ENCODE data around the gene ECE2.

Gene ECE2

GRCh38 chr3:184275961-184276910, at the start of gene ECE2:
Gene ECE2 (plus strand): TSS chr3:184276022. CDS start chr3:184276154, 132 bp downstream.
- in situ Hi-C loops (cut with MboI; ENCODE audit: low sequenced_read_pairs), result no loop called here

GRCh38 chr3:184227481-184227935, 48.3 kb upstream of the ECE2 start:
- in situ Hi-C loops (cut with MboI; ENCODE audit: low sequenced_read_pairs), result no loop called here

GRCh38 chr3:184228376-184229137, 47.3 kb upstream of the ECE2 start:
- in situ Hi-C loops (cut with MboI; ENCODE audit: low sequenced_read_pairs), result no loop called here

GRCh38 chr3:184229394-184230080, 46.3 kb upstream of the ECE2 start, which contains the start of gene VWA5B2:
Gene VWA5B2 (plus strand): TSS chr3:184229585. CDS start chr3:184230529, 944 bp downstream.
- in situ Hi-C loops (cut with MboI; ENCODE audit: low sequenced_read_pairs), result no loop called here

GRCh38 chr3:184230081-184230602, 45.7 kb upstream of the ECE2 start:
- in situ Hi-C loops (cut with MboI; ENCODE audit: low sequenced_read_pairs), result no loop called here

- in situ Hi-C loops (cut with MboI; ENCODE audit: low sequenced_read_pairs), result no loop called here
Observed at GRCh38 chr3:184230603-184231528, 45.0 kb upstream of the ECE2 start.

- in situ Hi-C loops (cut with MboI; ENCODE audit: low sequenced_read_pairs), result no loop called here
Observed at GRCh38 chr3:184231671-184232070, 44.2 kb upstream of the ECE2 start.

- in situ Hi-C loops (cut with MboI; ENCODE audit: low sequenced_read_pairs), result no loop called here
Observed at GRCh38 chr3:184233127-184233843, 42.5 kb upstream of the ECE2 start.

GRCh38 chr3:184234224-184234623, 41.6 kb upstream of the ECE2 start:
- in situ Hi-C loops (cut with MboI; ENCODE audit: low sequenced_read_pairs), result no loop called here

GRCh38 chr3:184234671-184235380, 41.0 kb upstream of the ECE2 start:
- in situ Hi-C loops (cut with MboI; ENCODE audit: low sequenced_read_pairs), result no loop called here

GRCh38 chr3:184235381-184236032, 40.3 kb upstream of the ECE2 start:
- in situ Hi-C loops (cut with MboI; ENCODE audit: low sequenced_read_pairs), result no loop called here

- in situ Hi-C loops (cut with MboI; ENCODE audit: low sequenced_read_pairs), result no loop called here
Observed at GRCh38 chr3:184236033-184236410, 39.8 kb upstream of the ECE2 start.

- in situ Hi-C loops (cut with MboI; ENCODE audit: low sequenced_read_pairs), result no loop called here
Observed at GRCh38 chr3:184236636-184237035, 39.2 kb upstream of the ECE2 start.

- in situ Hi-C loops (cut with MboI; ENCODE audit: low sequenced_read_pairs), result no loop called here
Observed at GRCh38 chr3:184237211-184237610, 38.6 kb upstream of the ECE2 start.

- in situ Hi-C loops (cut with MboI; ENCODE audit: low sequenced_read_pairs), result no loop called here
Observed at GRCh38 chr3:184237807-184238206, 38.0 kb upstream of the ECE2 start.

- in situ Hi-C loops (cut with MboI; ENCODE audit: low sequenced_read_pairs), result no loop called here
Observed at GRCh38 chr3:184238246-184238818, 37.5 kb upstream of the ECE2 start.

- in situ Hi-C loops (cut with MboI; ENCODE audit: low sequenced_read_pairs), result no loop called here
Observed at GRCh38 chr3:184239221-184239620, 36.6 kb upstream of the ECE2 start.

GRCh38 chr3:184239708-184240107, 36.1 kb upstream of the ECE2 start:
- in situ Hi-C loops (cut with MboI; ENCODE audit: low sequenced_read_pairs), result no loop called here

Measured in hTERT RPE-1 (cell line).